ENCODE results near the gene EPN2.
"Not testable (repeated sequence)": the region's sequence is repeated elsewhere in the genome, so short reads cannot be mapped to it uniquely, and the experiment has no call there.

EPN2 gene

GRCh38 chr17:19237139-19237388 lies at the start of gene EPN2:
Gene EPN2, plus strand, starts transcription at chr17:19237366. Its CDS starts 45,754 bp downstream, at chr17:19283120.
- DNase-seq (ENCODE audit: low read depth in 3 of 3) = peak in 2 of 3 experiments; percentile 45 to 50

GRCh38 chr17:19187883-19188869 lies 49.0 kb upstream of the EPN2 start:
- not testable (repeated sequence) for DNase-seq (ENCODE audit: low read depth in 3 of 3)

- not testable (repeated sequence) for DNase-seq (ENCODE audit: low read depth in 3 of 3)
Observed at GRCh38 chr17:19188870-19189708, 48.1 kb upstream of the EPN2 start.

- not testable (repeated sequence) for DNase-seq (ENCODE audit: low read depth in 3 of 3)
Observed at GRCh38 chr17:19189781-19190405, 47.3 kb upstream of the EPN2 start.

- DNase-seq (ENCODE audit: low read depth in 3 of 3) = not testable (repeated sequence)
Observed at GRCh38 chr17:19196382-19197204, 40.6 kb upstream of the EPN2 start.

GRCh38 chr17:19202448-19202847 lies 34.7 kb upstream of the EPN2 start:
- DNase-seq (ENCODE audit: low read depth in 3 of 3) = not testable (repeated sequence)

- not testable (repeated sequence) for DNase-seq (ENCODE audit: low read depth in 3 of 3)
Observed at GRCh38 chr17:19203429-19203828, 33.7 kb upstream of the EPN2 start.

GRCh38 chr17:19215074-19215860 lies 21.9 kb upstream of the EPN2 start:
- DNase-seq (ENCODE audit: low read depth in 3 of 3) = not testable (repeated sequence)

- not testable (repeated sequence) for DNase-seq (ENCODE audit: low read depth in 3 of 3)
Observed at GRCh38 chr17:19216148-19216926, 20.8 kb upstream of the EPN2 start.

GRCh38 chr17:19218914-19219313 lies 18.3 kb upstream of the EPN2 start:
- not testable (repeated sequence) for DNase-seq (ENCODE audit: low read depth in 3 of 3)

GRCh38 chr17:19219384-19219783 lies 17.8 kb upstream of the EPN2 start:
- DNase-seq (ENCODE audit: low read depth in 3 of 3) = not testable (repeated sequence)

GRCh38 chr17:19220195-19220594 lies 17.0 kb upstream of the EPN2 start:
- not testable (repeated sequence) for DNase-seq (ENCODE audit: low read depth in 3 of 3)

GRCh38 chr17:19226610-19227588 lies 10.3 kb upstream of the EPN2 start:
- not testable (repeated sequence) for DNase-seq (ENCODE audit: low read depth in 3 of 3)

- DNase-seq (ENCODE audit: low read depth in 3 of 3) = not testable (repeated sequence)
Observed at GRCh38 chr17:19234676-19235075, 2.5 kb upstream of the EPN2 start.

- not testable (repeated sequence) for DNase-seq (ENCODE audit: low read depth in 3 of 3)
Observed at GRCh38 chr17:19236351-19237138, 621 bp upstream of the EPN2 start.

- DNase-seq (ENCODE audit: low read depth in 3 of 3) = peak in 1 of 3 experiments; percentile 35
Observed at GRCh38 chr17:19237389-19238166, 412 bp downstream of the EPN2 start.

GRCh38 chr17:19238167-19238505 lies 970 bp downstream of the EPN2 start:
- DNase-seq (ENCODE audit: low read depth in 3 of 3) = peak in 2 of 3 experiments; percentile 1

Data from stimulated activated CD4-positive, alpha-beta T cell treated with anti-CD3 and anti-CD28 coated beads, TNF-alpha, amount 100 ng/mL, for 24 hours (primary cell).